DND-41 (cell line): ENCODE results near the gene GNAZ.

Source experiments
- CTCF ChIP-seq: IDR thresholded peaks from 2 replicates; pipeline ENCODE4 v1.5.1; 2012; ENCODE audit warnings: borderline replicate concordance, low read length, moderate library complexity, mild to moderate bottlenecking; ENCODE audit not compliant: poor library complexity, severe bottlenecking; ENCODE audit errors: extremely low read depth
- EZH2 ChIP-seq: IDR thresholded peaks from 3 replicates; pipeline ENCODE4 v1.6.1; 2012; ENCODE audit warnings: borderline replicate concordance, low read depth, mild to moderate bottlenecking, moderate library complexity, low read length, inconsistent platforms; ENCODE audit not compliant: severe bottlenecking

- no peak for TF ChIP-seq EZH2
- no peak for TF ChIP-seq CTCF
Observed at GRCh38 chr22:23077627-23078461, 7.5 kb downstream of the GNAZ start.
